Activated CD8-positive, alpha-beta memory T cell treated with anti-CD3 and anti-CD28 coated beads, Interleukin-2, amount 10 ng/mL, durations not matched to agents 7 days and 5 days (primary cell): Measurements from ENCODE around the gene PCTP. TPM values are rescaled to one million over a fixed set of nuclear protein-coding genes. Genes with fewer than 3 reads are reported as not detected.

Experiments used
- total RNA-seq, 2 experiments: library from RNA; stranded (reverse); gene quantifications; one replicate each; pipeline ENCODE4 v1.2.3, GENCODE V29; 2021

Gene PCTP
- total RNA-seq, 2 experiments from 2014 or later, result 6.4 to 9.9 TPM

Other genes with a start within 250 kb of the PCTP start
- gene SMIM36, start 239.6 kb upstream of the PCTP start, total RNA-seq, result not detected
- gene TMEM100, start 28.2 kb upstream of the PCTP start, total RNA-seq, result not detected